HepG2 (cell line): ENCODE measurements around the gene SGMS1. TPM values are rescaled to one million over a fixed set of nuclear protein-coding genes. Genes with fewer than 3 reads are reported as not detected.

Source experiments
- ARID3A ChIP-seq: IDR thresholded peaks from 2 replicates; pipeline ENCODE4 v1.6.1; 2012; ENCODE audit warnings: low read depth, low read length, improper control_type of control experiment
- CBX1 ChIP-seq: IDR thresholded peaks from one replicate; pipeline ENCODE4 v1.6.1; 2016; ENCODE audit warnings: antibody characterized with exemption, low read depth
- CBX2 ChIP-seq, 2 experiments: fragments of 200-600 bp in 1 of 2; sonication (generic); formaldehyde crosslinking in 1 of 2; IDR thresholded peaks; 2 replicates each; pipeline versions ENCODE4 v1.7.0 to v1.8.1; 2018 to 2022; ENCODE audit warnings: low read depth in 2 of 2, low read length in 1 of 2, mild to moderate bottlenecking in 1 of 2, missing genetic modification reagents in 1 of 2
- CHD2 ChIP-seq: IDR thresholded peaks from 2 replicates; pipeline ENCODE4 v1.6.1; 2011; ENCODE audit warnings: low read depth, low read length, improper control_type of control experiment
- DPF2 ChIP-seq: sonication (generic); formaldehyde crosslinking; IDR thresholded peaks from 2 replicates; pipeline ENCODE4 v1.4.0; 2020; ENCODE audit warnings: mild to moderate bottlenecking, low read depth, missing genetic modification reagents, borderline replicate concordance
- DR1 ChIP-seq: sonication (generic); formaldehyde crosslinking; IDR thresholded peaks from 2 replicates; pipeline ENCODE4 v1.8.0; 2021; ENCODE audit warnings: mild to moderate bottlenecking, missing genetic modification reagents, inconsistent platforms
- FOXA1 ChIP-seq, 2 experiments: fragments of 450-650 bp in 1 of 2; sonication (generic) in 1 of 2; formaldehyde crosslinking in 1 of 2; IDR thresholded peaks; 2 replicates each; pipeline versions ENCODE4 v1.4.0 to v1.6.1; 2016 to 2020; ENCODE audit warnings: missing genetic modification reagents in 1 of 2
- GTF2F1 ChIP-seq: fragments of 150-350 bp; IDR thresholded peaks from 2 replicates; pipeline ENCODE4 v1.6.1; 2014; ENCODE audit warnings: low read length
- JARID2 ChIP-seq: sonication (generic); formaldehyde crosslinking; IDR thresholded peaks from 2 replicates; pipeline ENCODE4 v1.8.1; 2023; ENCODE audit warnings: missing genetic modification reagents, inconsistent platforms; ENCODE audit not compliant: insufficient replicate concordance
- JUND ChIP-seq: sonication (generic); formaldehyde crosslinking; IDR thresholded peaks from 2 replicates; pipeline ENCODE4 v1.8.0; 2022; ENCODE audit warnings: mild to moderate bottlenecking, missing genetic modification reagents
- KAT7 ChIP-seq: IDR thresholded peaks from 2 replicates; pipeline ENCODE4 v1.6.1; 2018; ENCODE audit warnings: borderline replicate concordance, missing compliant biosample characterization
- KDM4B ChIP-seq: sonication (generic); formaldehyde crosslinking; IDR thresholded peaks from 2 replicates; pipeline ENCODE4 v1.4.0; 2020; ENCODE audit warnings: missing genetic modification reagents
- NBN ChIP-seq: fragments of 450-650 bp; conservative IDR thresholded peaks from 2 replicates; pipeline ENCODE4 v1.6.1; 2017
- NFYC ChIP-seq: IDR thresholded peaks from 2 replicates; pipeline ENCODE4 v1.6.1; 2016; ENCODE audit warnings: missing genetic modification reagents, missing compliant biosample characterization
- ONECUT2 ChIP-seq: sonication (generic); formaldehyde crosslinking; IDR thresholded peaks from 2 replicates; pipeline ENCODE4 v1.4.0; 2020; ENCODE audit warnings: missing genetic modification reagents
- POGZ ChIP-seq: sonication (generic); formaldehyde crosslinking; IDR thresholded peaks from 2 replicates; pipeline ENCODE4 v1.4.0; 2020; ENCODE audit warnings: mild to moderate bottlenecking, missing genetic modification reagents
- RNF2 ChIP-seq: fragments of 450-650 bp; conservative IDR thresholded peaks from 2 replicates; pipeline ENCODE4 v1.6.1; 2016; ENCODE audit warnings: low read depth
- TCF7 ChIP-seq: sonication (generic); IDR thresholded peaks from 2 replicates; pipeline ENCODE4 v1.6.1; 2016; ENCODE audit warnings: antibody characterized with exemption, low read depth
- ZBTB21 ChIP-seq: sonication (generic); formaldehyde crosslinking; IDR thresholded peaks from 2 replicates; pipeline ENCODE4 v1.4.0; 2020; ENCODE audit warnings: missing genetic modification reagents
- ZNF142 ChIP-seq: sonication (generic); formaldehyde crosslinking; IDR thresholded peaks from 2 replicates; pipeline ENCODE4 v1.4.0; 2020; ENCODE audit warnings: missing genetic modification reagents
- ZNF3 ChIP-seq: IDR thresholded peaks from 2 replicates; pipeline ENCODE4 v1.7.0; 2017; ENCODE audit warnings: inconsistent platforms
- ZNF350 ChIP-seq: sonication (generic); formaldehyde crosslinking; IDR thresholded peaks from 2 replicates; pipeline ENCODE4 v1.4.0; 2020; ENCODE audit warnings: mild to moderate bottlenecking, low read depth, missing genetic modification reagents, borderline replicate concordance
- ZNF484 ChIP-seq: sonication (generic); formaldehyde crosslinking; IDR thresholded peaks from 2 replicates; pipeline ENCODE4 v1.5.1; 2020; ENCODE audit warnings: mild to moderate bottlenecking, low read depth, missing genetic modification reagents, borderline replicate concordance
- ZNF564 ChIP-seq: sonication (generic); formaldehyde crosslinking; IDR thresholded peaks from 2 replicates; pipeline ENCODE4 v1.8.1; 2023; ENCODE audit warnings: mild to moderate bottlenecking, missing genetic modification reagents
- ZNF713 ChIP-seq: sonication (generic); formaldehyde crosslinking; IDR thresholded peaks from 2 replicates; pipeline ENCODE4 v1.4.0; 2020; ENCODE audit warnings: mild to moderate bottlenecking, missing genetic modification reagents
- polyA plus RNA-seq, 8 experiments: library from polyadenylated mRNA; depleted of rRNA in 3 of 8; stranded (reverse) in 7 of 8; unstranded in 1 of 8; fragments of >200 nt; fragmentation: Illumina TruSeq in 4 of 8; extraction: Trizol in 4 of 8; gene quantifications; 2 replicates each; pipeline versions ENCODE4 v1.2.1 to v1.2.3, GENCODE V29; 2011 to 2016; ENCODE audit warnings: low read depth in 4 of 8, missing spikeins in 1 of 8, mixed read lengths in 1 of 8; ENCODE audit not compliant: insufficient read depth in 1 of 8
- total RNA-seq, 5 experiments: library from RNA; depleted of rRNA; stranded (reverse); fragments of >200 nt; fragmentation: Illumina TruSeq; extraction: Trizol; gene quantifications; 2 replicates each; pipeline ENCODE4 v1.2.3, GENCODE V29; 2016; ENCODE audit warnings: low read depth in 1 of 5

Gene SGMS1
- total and polyA plus RNA-seq, 2 of the 13 experiments (the other 11 are each of a cell fraction or from before 2014, with no cell fraction given): 6.5 to 15.1 TPM

- peak; percentile 72; the same call in 1 of the 2 replicates for TF ChIP-seq ZNF142 (CRISPR knock-in tag)
- TF ChIP-seq DPF2 (CRISPR knock-in tag): no peak
- TF ChIP-seq RNF2: 0 out of 2 replicates have a peak, but pooled peaks have one; percentile 4
- TF ChIP-seq KDM4B: peak; percentile 28; the same call in 1 of the 2 replicates
- TF ChIP-seq ZNF564: peak; percentile 83; the same call in 1 of the 2 replicates
- TF ChIP-seq DR1 (CRISPR knock-in tag): no peak; the same call in 1 of the 2 replicates
- TF ChIP-seq FOXA1 (IDR thresholded peaks at IDR 0.05): no peak
- TF ChIP-seq FOXA1 (CRISPR knock-in tag; IDR thresholded peaks at IDR 0.05): no peak
- no peak for TF ChIP-seq ZNF484 (CRISPR knock-in tag)
- TF ChIP-seq GTF2F1: no peak; the same call in 1 of the 2 replicates
- no peak for TF ChIP-seq CBX2 (IDR thresholded peaks at IDR 0.05; ENCODE audit: low read depth, low read length)
- TF ChIP-seq CBX2 (CRISPR knock-in tag; IDR thresholded peaks at IDR 0.05; ENCODE audit: low read depth): no peak
- no peak for TF ChIP-seq NFYC (CRISPR knock-in tag)
- TF ChIP-seq ONECUT2 (CRISPR knock-in tag): no peak
- TF ChIP-seq CHD2: no peak
- TF ChIP-seq ZNF350: no peak; the same call in 1 of the 2 replicates
- TF ChIP-seq ZBTB21 (CRISPR knock-in tag): no peak
- no peak for TF ChIP-seq TCF7
- TF ChIP-seq POGZ (CRISPR knock-in tag): no peak; the same call in none of the 2 replicates
- no peak for TF ChIP-seq JUND (CRISPR knock-in tag)
- TF ChIP-seq ZNF713 (CRISPR knock-in tag): no peak; the same call in 1 of the 2 replicates
- TF ChIP-seq KAT7 (CRISPR knock-in tag): peak; percentile 95
- no peak for TF ChIP-seq ZNF3 (CRISPR knock-in tag)
- no peak for TF ChIP-seq CBX1
- TF ChIP-seq ARID3A: peak; percentile 11; the same call in 1 of the 2 replicates
- TF ChIP-seq JARID2 (CRISPR knock-in tag): no peak
- no peak for TF ChIP-seq NBN
Observed at GRCh38 chr10:50624866-50625501, 1.2 kb upstream of the SGMS1 start (continued).
